Kidney (tissue), 14 donors: ENCODE results near the gene GALNT9. TPM values are rescaled to one million over a fixed set of nuclear protein-coding genes. Genes with fewer than 3 reads are reported as not detected.
A peak's percentile ranks its signal among the peaks of the same experiment; 100 is the strongest.

Experiments
- DNase-seq, 5 donors: peaks; one replicate each; pipeline ENCODE4 v3.0.0-alpha.2; 2013 to 2020
- FAIRE-seq: peaks from 2 replicates; lab custom pipeline; 2012; peaks lifted over from hg19 to GRCh38; lab: Jason Lieb, UNC
- H3K27ac ChIP-seq, 2 donors: one replicate each; pipeline ENCODE4 v1.7.0; 2013; ENCODE audit warnings: low read depth in 2 of 2, low read length in 2 of 2, inconsistent platforms in 1 of 2
- H3K27me3 ChIP-seq: one replicate; pipeline ENCODE4 v1.7.1; 2013; ENCODE audit warnings: low read length, inconsistent platforms; ENCODE audit not compliant: control insufficient read depth, insufficient read depth
- H3K36me3 ChIP-seq, 3 donors: one replicate each; pipeline versions ENCODE4 v1.7.0 to v1.7.1; 2013; ENCODE audit warnings: low read length in 3 of 3, control low read depth in 1 of 3, inconsistent platforms in 1 of 3; ENCODE audit not compliant: insufficient read depth in 3 of 3, control insufficient read depth in 2 of 3
- H3K4me1 ChIP-seq, 3 donors: one replicate each; pipeline versions ENCODE4 v1.7.0 to v1.7.1; 2013; ENCODE audit warnings: low read length in 3 of 3, inconsistent platforms in 1 of 3, low read depth in 1 of 3; ENCODE audit not compliant: control insufficient read depth in 2 of 3, insufficient read depth in 2 of 3
- H3K4me3 ChIP-seq, 3 donors: one replicate each; pipeline versions ENCODE4 v1.7.0 to v1.8.1; 2013; ENCODE audit warnings: low read length in 3 of 3, control low read depth in 1 of 3, inconsistent platforms in 1 of 3
- H3K9ac ChIP-seq, 3 donors: one replicate each; pipeline versions ENCODE4 v1.7.0 to v1.7.1; 2013; ENCODE audit warnings: low read length in 3 of 3, control low read depth in 1 of 3, inconsistent platforms in 1 of 3
- H3K9me3 ChIP-seq, 3 donors: one replicate each; pipeline versions ENCODE4 v1.7.0 to v1.7.1; 2013; ENCODE audit warnings: low read length in 3 of 3, control low read depth in 1 of 3, inconsistent platforms in 1 of 3; ENCODE audit not compliant: control insufficient read depth in 2 of 3, insufficient read depth in 1 of 3
- intact Hi-C: fragments of 100-400 bp; cut with DNase I; formaldehyde crosslinking; loops from one replicate; pipeline ENCODE4 v1.11.1; 2022
- polyA plus RNA-seq: library from polyadenylated mRNA; stranded (reverse); fragments of 350-450 nt; fragmentation: Illumina TruSeq; extraction: RNeasy Lipid Tissue Mini Kit (QIAGEN cat#74804); gene quantifications from one replicate; pipeline ENCODE4 v1.2.3, GENCODE V29; 2014; ENCODE audit warnings: low read depth, low replicate concordance; ENCODE audit not compliant: insufficient read depth
- total RNA-seq: library from RNA; stranded (reverse); fragmentation: NEBNext Ultra II Directional; extraction: Animal tissue kit (Norgen Biotek cat#: 25700); gene quantifications from one replicate; pipeline ENCODE4 v1.2.1, GENCODE V29; 2021
- TF ChIP-seq, protein P1 (sequence below): IDR thresholded peaks from 3 replicates; pipeline ENCODE4 v1.5.1; 2012; ENCODE audit warnings: mild to moderate bottlenecking, moderate library complexity, borderline replicate concordance; ENCODE audit not compliant: insufficient read depth; ENCODE audit errors: extremely low read depth
- donor health status: control.
- donor health status: control.
- donor health status: control.
- donor health status: control.
- donor health status: control.
- donor health status: DM: yes; HTN: yes; CAD: no.
- donor health status: Normal renal cell carcinoma (clear cell type).

Gene GALNT9
- total and polyA plus RNA-seq, 2 donors from 2014 or later = 4.8 to 20.7 TPM

DNA sequence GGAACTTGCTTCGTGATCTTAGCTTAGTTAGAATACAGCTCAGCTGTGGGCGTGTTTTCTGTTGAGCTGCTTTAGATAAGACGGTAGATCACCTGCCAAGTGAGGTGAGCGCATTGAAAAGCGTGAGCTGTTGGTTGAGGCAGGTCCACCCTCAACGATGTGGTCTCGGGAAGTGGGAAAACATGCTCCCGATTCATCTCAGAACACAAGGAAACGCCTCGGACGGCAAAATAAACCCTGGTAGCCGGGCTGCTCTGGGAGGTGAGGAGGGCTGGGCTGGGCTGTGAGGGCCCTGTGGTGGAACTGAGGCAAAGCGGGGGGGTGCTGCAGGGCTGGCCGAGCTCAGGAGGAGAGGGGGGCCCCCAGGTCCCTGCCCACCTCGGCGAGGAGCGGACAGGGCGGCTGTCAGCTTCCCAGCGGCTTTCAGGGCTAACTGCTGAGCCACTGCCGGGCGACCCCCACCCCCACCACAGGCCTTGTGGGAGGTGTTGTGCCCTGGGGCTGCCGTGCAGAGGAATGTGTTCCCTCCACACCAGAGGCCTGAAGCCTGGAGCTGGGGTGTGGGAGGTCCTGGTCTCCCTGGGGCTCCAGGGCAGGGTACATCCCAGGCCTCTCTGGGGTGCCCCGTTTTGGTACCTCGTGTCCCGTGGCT lies 154.4 kb downstream of the GALNT9 start:
- no peak for FAIRE-seq
- peak in 1 of 5 donors; percentile 48 for DNase-seq
- H3K9me3 ChIP-seq = no peaks in the 10 kb centered on the region
- peaks cover under 1% of the 10 kb centered on the region for H3K27me3 ChIP-seq
- no peaks in the 10 kb centered on the region for H3K36me3 ChIP-seq
- H3K27ac ChIP-seq = no peak overlapping the region
- TF ChIP-seq, protein P1, sequence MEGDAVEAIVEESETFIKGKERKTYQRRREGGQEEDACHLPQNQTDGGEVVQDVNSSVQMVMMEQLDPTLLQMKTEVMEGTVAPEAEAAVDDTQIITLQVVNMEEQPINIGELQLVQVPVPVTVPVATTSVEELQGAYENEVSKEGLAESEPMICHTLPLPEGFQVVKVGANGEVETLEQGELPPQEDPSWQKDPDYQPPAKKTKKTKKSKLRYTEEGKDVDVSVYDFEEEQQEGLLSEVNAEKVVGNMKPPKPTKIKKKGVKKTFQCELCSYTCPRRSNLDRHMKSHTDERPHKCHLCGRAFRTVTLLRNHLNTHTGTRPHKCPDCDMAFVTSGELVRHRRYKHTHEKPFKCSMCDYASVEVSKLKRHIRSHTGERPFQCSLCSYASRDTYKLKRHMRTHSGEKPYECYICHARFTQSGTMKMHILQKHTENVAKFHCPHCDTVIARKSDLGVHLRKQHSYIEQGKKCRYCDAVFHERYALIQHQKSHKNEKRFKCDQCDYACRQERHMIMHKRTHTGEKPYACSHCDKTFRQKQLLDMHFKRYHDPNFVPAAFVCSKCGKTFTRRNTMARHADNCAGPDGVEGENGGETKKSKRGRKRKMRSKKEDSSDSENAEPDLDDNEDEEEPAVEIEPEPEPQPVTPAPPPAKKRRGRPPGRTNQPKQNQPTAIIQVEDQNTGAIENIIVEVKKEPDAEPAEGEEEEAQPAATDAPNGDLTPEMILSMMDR = no peak
- H3K9ac ChIP-seq = no peak overlapping the region
- no peak overlapping the region for H3K4me3 ChIP-seq
- intact Hi-C loops = no loop called here
- peaks cover 0 to 2% (median 0%) of the 10 kb centered on the region in 3 donors for H3K4me1 ChIP-seq

DNA sequence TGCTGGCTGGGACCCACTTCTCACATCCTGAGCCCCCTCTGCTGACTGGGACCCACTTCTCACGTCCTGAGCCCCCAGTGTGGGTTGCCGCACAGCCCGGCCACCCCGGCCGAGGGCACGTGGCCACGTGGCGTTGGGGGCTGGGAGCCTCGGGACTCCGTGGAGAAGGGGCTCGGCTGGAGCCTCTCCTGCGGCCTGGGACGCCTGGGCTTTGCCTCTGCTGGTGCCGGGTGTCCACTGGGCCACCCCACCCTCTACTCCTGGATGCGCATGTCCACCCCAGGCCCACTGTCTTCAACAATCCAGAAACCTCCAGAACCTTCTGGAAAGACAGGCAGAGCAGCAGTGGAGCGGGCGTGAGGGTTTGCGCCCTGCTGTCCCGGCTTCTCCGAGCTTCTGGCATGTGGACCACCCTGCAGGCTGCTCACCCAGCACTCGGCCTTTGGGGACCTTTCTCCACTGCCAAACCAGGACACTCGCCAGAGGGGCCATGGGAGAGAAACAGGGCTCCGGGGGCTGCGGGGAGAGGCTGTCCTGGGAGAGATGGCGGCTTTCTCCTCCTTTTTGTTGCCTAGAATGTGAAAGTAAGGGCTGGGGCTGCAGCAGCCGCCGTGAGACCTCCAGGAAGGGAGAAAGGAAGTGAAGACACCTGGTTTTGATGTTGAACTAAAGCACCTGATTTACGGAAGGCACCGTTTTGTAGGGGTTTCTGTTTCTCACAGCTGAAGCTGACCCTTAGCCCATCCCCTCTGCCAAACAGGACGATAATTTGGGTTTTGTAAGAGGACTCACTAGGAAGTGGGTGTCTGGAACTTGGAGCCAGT lies 155.2 kb downstream of the GALNT9 start:
- intact Hi-C loops = no loop called here
- Histone ChIP-seq H3K36me3 (no peaks in the 10 kb centered on the region), H3K4me1 (peaks cover 0 to 2% (median 0%) of the 10 kb centered on the region in 3 donors), H3K27me3 (no peaks in the 10 kb centered on the region), H3K27ac (no peak overlapping the region), H3K9me3 (no peaks in the 10 kb centered on the region), H3K4me3 (no peak overlapping the region), H3K9ac (no peak overlapping the region)
- TF ChIP-seq, protein P1 = no peak
- peak in 1 of 5 donors; percentile 73 for DNase-seq
- no peak for FAIRE-seq

DNA sequence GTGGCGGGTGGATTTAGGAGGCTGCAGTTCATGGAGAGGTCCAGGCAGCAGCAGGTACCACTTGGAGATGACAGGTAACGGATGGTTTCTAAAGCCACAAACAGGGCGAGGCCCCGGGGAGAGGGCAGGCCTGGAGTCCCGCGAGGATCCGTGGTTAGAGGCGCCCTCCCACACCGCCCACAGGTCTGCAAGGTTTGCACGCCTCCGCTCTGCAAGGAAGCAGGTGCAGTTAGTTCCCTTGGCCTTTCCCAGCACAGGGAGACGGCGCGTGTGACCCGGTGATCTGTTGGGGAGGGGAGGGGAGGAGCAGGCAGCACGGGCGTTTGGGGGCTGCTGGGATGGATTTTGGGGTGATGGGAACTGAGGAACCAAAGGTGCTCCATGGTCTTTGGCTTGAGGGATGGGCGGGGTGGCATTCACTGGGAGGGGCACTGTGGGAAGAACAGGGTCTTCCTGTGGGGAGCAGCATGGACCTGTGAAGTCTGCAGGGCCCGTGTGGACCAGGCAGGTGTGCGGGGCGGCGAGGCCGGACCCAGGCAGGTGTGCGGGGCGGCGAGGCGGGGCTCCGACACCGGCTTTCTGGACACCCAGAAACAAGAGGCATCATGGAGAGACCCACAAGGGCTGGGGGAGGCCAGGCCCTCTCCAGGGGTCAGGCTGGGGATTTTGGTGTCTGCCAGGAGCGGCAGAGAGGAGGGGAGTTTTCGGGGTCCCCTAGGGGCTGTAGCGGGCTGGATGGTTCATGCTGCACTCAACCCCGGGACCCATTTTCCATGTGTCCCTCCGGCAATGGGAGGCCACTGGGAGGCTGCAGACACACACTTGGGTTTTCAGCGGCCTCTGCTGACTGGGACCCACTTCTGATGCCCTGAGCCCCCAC lies 156.0 kb downstream of the GALNT9 start:
- intact Hi-C loops = no loop called here
- FAIRE-seq (no peak), DNase-seq (peak in 1 of 5 donors; percentile 56)
- TF ChIP-seq, protein P1 = no peak
- Histone ChIP-seq H3K9me3 (no peaks in the 10 kb centered on the region), H3K9ac (no peak overlapping the region), H3K4me3 (no peak overlapping the region), H3K36me3 (no peaks in the 10 kb centered on the region), H3K27me3 (no peaks in the 10 kb centered on the region), H3K4me1 (no peaks in the 10 kb centered on the region), H3K27ac (no peak overlapping the region)
